ENCODE results near the gene HTR3A. TPM values are rescaled to one million over a fixed set of nuclear protein-coding genes. Genes with fewer than 3 reads are reported as not detected.

Gene HTR3A
- total RNA-seq, 1 donor from 2014 or later = not detected

DNA sequence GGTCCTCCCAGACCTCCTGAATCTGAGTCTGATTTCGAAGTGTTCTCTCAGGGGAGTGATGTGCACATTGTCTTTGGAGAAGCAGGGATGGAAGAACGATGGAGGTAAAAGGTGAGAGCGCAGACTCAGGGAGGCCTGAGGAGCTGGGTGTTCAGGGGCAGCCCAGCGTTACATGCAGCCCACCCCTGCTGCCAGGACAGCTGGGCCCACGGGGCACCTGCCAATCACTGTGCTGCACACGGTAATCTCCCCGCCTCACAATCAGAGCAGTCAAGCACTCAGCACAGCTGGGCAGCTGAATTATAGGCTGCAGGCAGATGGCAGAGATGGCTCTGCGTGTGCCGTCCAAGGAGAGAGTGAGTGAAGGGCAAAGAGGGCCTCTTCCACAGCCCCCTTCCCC is 17.9 kb upstream of the HTR3A start:
- H3K4me1 Mint-ChIP-seq (ENCODE audit: unreplicated experiment) = no peaks in the 10 kb centered on the region
- no peak for DNase-seq (ENCODE audit: low spot score)
- H3K27me3 Mint-ChIP-seq (ENCODE audit: unreplicated experiment) = peaks cover 3% of the 10 kb centered on the region
- H3K27ac Mint-ChIP-seq (ENCODE audit: unreplicated experiment) = no peak overlapping the region
- no peaks in the 10 kb centered on the region for H3K36me3 Mint-ChIP-seq (ENCODE audit: low read depth, unreplicated experiment)
- no peak overlapping the region for H3K4me3 Mint-ChIP-seq (ENCODE audit: unreplicated experiment)
- TF ChIP-seq, protein P1, sequence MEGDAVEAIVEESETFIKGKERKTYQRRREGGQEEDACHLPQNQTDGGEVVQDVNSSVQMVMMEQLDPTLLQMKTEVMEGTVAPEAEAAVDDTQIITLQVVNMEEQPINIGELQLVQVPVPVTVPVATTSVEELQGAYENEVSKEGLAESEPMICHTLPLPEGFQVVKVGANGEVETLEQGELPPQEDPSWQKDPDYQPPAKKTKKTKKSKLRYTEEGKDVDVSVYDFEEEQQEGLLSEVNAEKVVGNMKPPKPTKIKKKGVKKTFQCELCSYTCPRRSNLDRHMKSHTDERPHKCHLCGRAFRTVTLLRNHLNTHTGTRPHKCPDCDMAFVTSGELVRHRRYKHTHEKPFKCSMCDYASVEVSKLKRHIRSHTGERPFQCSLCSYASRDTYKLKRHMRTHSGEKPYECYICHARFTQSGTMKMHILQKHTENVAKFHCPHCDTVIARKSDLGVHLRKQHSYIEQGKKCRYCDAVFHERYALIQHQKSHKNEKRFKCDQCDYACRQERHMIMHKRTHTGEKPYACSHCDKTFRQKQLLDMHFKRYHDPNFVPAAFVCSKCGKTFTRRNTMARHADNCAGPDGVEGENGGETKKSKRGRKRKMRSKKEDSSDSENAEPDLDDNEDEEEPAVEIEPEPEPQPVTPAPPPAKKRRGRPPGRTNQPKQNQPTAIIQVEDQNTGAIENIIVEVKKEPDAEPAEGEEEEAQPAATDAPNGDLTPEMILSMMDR (IDR thresholded peaks at IDR 0.05; ENCODE audit: unreplicated experiment) = no peak
- no peaks in the 10 kb centered on the region for H3K9me3 Mint-ChIP-seq (ENCODE audit: unreplicated experiment)

- H3K27me3 Mint-ChIP-seq (ENCODE audit: unreplicated experiment) = peaks cover 3% of the 10 kb centered on the region
- no peaks in the 10 kb centered on the region for H3K9me3 Mint-ChIP-seq (ENCODE audit: unreplicated experiment)
- no peaks in the 10 kb centered on the region for H3K36me3 Mint-ChIP-seq (ENCODE audit: low read depth, unreplicated experiment)
- TF ChIP-seq, protein P1 (IDR thresholded peaks at IDR 0.05; ENCODE audit: unreplicated experiment) = no peak
- H3K4me1 Mint-ChIP-seq (ENCODE audit: unreplicated experiment) = no peaks in the 10 kb centered on the region
- DNase-seq (ENCODE audit: low spot score) = no peak
- H3K27ac Mint-ChIP-seq (ENCODE audit: unreplicated experiment) = no peak overlapping the region
- no peak overlapping the region for H3K4me3 Mint-ChIP-seq (ENCODE audit: unreplicated experiment)
These were observed 14.1 kb upstream of the HTR3A start for GRCh38 chr11:113960702-113961330.

GRCh38 chr11:113967361-113967760 is 7.5 kb upstream of the HTR3A start:
- peaks cover 3% of the 10 kb centered on the region for H3K27me3 Mint-ChIP-seq (ENCODE audit: unreplicated experiment)
- H3K4me3 Mint-ChIP-seq (ENCODE audit: unreplicated experiment) = no peak overlapping the region
- no peak for DNase-seq (ENCODE audit: low spot score)
- no peaks in the 10 kb centered on the region for H3K36me3 Mint-ChIP-seq (ENCODE audit: low read depth, unreplicated experiment)
- H3K4me1 Mint-ChIP-seq (ENCODE audit: unreplicated experiment) = peaks cover 3% of the 10 kb centered on the region
- H3K27ac Mint-ChIP-seq (ENCODE audit: unreplicated experiment) = no peak overlapping the region
- H3K9me3 Mint-ChIP-seq (ENCODE audit: unreplicated experiment) = no peaks in the 10 kb centered on the region
- TF ChIP-seq, protein P1 (IDR thresholded peaks at IDR 0.05; ENCODE audit: unreplicated experiment) = no peak

DNA sequence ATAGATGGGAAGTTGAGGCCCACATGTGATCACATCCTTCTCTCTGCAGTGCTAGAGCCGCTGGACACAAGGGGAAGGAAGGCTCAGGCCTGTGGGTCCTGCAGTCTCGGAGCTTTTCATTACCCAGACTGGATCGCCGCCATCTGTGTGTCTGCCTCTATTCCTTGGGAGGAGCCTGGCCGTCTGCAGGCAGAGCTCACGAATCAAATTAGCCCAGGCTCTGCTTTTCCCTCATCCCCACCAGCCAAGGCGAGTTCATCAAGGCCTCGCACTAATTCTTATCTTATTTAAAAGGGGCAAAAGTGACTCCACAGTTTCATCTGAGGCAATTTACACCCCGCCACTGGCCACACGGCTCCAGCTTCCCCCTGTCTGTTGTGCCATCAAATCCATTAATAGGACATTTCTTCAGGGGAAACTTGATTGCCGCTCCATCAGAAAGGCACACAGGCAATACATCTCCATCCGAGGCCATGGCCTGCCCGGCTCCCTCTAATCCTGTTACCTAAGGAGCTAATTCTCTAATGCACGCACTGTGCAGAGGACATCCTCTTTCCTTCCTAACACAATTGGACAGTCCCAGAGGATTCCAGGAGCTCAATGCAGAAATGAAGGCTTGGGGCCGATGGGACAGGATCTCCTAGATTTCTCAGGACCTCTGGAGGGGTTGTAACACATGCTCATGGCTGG is 3.3 kb upstream of the HTR3A start:
- TF ChIP-seq, protein P1 (IDR thresholded peaks at IDR 0.05; ENCODE audit: unreplicated experiment) = no peak
- Mint-ChIP-seq H3K27me3 (ENCODE audit: unreplicated experiment) (no peaks in the 10 kb centered on the region), H3K4me3 (ENCODE audit: unreplicated experiment) (no peak overlapping the region), H3K36me3 (ENCODE audit: low read depth, unreplicated experiment) (no peaks in the 10 kb centered on the region), H3K4me1 (ENCODE audit: unreplicated experiment) (peaks cover 17% of the 10 kb centered on the region), H3K9me3 (ENCODE audit: unreplicated experiment) (no peaks in the 10 kb centered on the region), H3K27ac (ENCODE audit: unreplicated experiment) (no peak overlapping the region)
- no peak for DNase-seq (ENCODE audit: low spot score)

DNA sequence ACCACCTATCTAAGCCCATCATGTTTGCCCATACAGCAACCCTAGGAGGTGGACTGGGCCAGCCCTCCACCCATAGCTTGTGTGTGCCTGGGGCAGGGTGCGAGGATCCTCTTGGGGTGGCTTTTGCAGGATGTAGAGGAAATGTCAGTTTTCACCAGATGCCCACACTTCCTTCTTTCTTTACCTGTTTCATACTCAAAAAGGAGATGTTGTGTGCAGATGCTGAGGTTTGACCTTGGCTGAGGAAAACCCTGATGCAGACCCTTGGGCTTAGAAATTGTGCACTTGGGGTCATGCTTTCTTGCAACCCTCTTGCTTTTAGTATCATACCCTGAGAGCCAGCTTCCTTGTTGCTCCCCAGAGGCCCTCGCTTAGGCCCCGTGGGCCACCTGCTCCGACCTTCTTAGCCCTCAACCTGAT is 2.2 kb downstream of the HTR3A start:
- TF ChIP-seq, protein P1 (IDR thresholded peaks at IDR 0.05; ENCODE audit: unreplicated experiment) = no peak
- Mint-ChIP-seq H3K27ac (ENCODE audit: unreplicated experiment) (no peak overlapping the region), H3K9me3 (ENCODE audit: unreplicated experiment) (no peaks in the 10 kb centered on the region), H3K4me3 (ENCODE audit: unreplicated experiment) (no peak overlapping the region), H3K36me3 (ENCODE audit: low read depth, unreplicated experiment) (no peaks in the 10 kb centered on the region), H3K4me1 (ENCODE audit: unreplicated experiment) (peaks cover 16% of the 10 kb centered on the region), H3K27me3 (ENCODE audit: unreplicated experiment) (peaks cover 2% of the 10 kb centered on the region)
- DNase-seq (ENCODE audit: low spot score) = no peak
